ENCODE data around the gene RCL1.
"Not testable (repeated sequence)": the region's sequence is repeated elsewhere in the genome, so short reads cannot be mapped to it uniquely, and the experiment has no call there.

Gene RCL1

GRCh38 chr9:4784403-4784802 is 8.3 kb upstream of the RCL1 start:
- DNase-seq = no peak

- no peak for DNase-seq
Measured at GRCh38 chr9:4786599-4786998, 6.1 kb upstream of the RCL1 start.

GRCh38 chr9:4787876-4788275 is 4.9 kb upstream of the RCL1 start:
- DNase-seq = no peak

- DNase-seq = no peak
Measured at GRCh38 chr9:4788703-4789102, 4.0 kb upstream of the RCL1 start.

GRCh38 chr9:4792054-4792571 is 631 bp upstream of the RCL1 start:
- DNase-seq = no peak

GRCh38 chr9:4793459-4794395 is 983 bp downstream of the RCL1 start:
- no peak for DNase-seq

GRCh38 chr9:4794691-4795090 is 1.9 kb downstream of the RCL1 start:
- no peak for DNase-seq

- not testable (repeated sequence) for DNase-seq
Measured at GRCh38 chr9:4795108-4795507, 2.4 kb downstream of the RCL1 start.

- DNase-seq = no peak
Measured at GRCh38 chr9:4796530-4796929, 3.8 kb downstream of the RCL1 start.

GRCh38 chr9:4796988-4797853 is 4.5 kb downstream of the RCL1 start:
- peak; percentile 7 for DNase-seq

- no peak for DNase-seq
Measured at GRCh38 chr9:4797854-4798150, 5.1 kb downstream of the RCL1 start.

- no peak for DNase-seq
Measured at GRCh38 chr9:4798281-4799032, 5.7 kb downstream of the RCL1 start.

- DNase-seq = no peak
Measured at GRCh38 chr9:4799033-4799430, 6.3 kb downstream of the RCL1 start.

- DNase-seq = no peak
Measured at GRCh38 chr9:4799775-4800174, 7.0 kb downstream of the RCL1 start.

- DNase-seq = no peak
Measured at GRCh38 chr9:4801156-4801555, 8.4 kb downstream of the RCL1 start.

GRCh38 chr9:4803670-4804530 is 11.2 kb downstream of the RCL1 start:
- DNase-seq = no peak

- DNase-seq = no peak
Measured at GRCh38 chr9:4804531-4805016, 11.8 kb downstream of the RCL1 start.

GRCh38 chr9:4805191-4805918 is 12.6 kb downstream of the RCL1 start:
- DNase-seq = no peak

GRCh38 chr9:4810565-4810964 is 17.8 kb downstream of the RCL1 start:
- no peak for DNase-seq

- no peak for DNase-seq
Measured at GRCh38 chr9:4811824-4812223, 19.1 kb downstream of the RCL1 start.

GRCh38 chr9:4812858-4813257 is 20.1 kb downstream of the RCL1 start:
- DNase-seq = no peak
